ENCODE results near the gene FMO1. TPM values are rescaled to one million over a fixed set of nuclear protein-coding genes. Genes with fewer than 3 reads are reported as not detected.
A peak's percentile ranks its signal among the peaks of the same experiment; 100 is the strongest.

The FMO1 gene
- total and polyA plus RNA-seq, 4 donors = 0.28 to 7.3 (median 0.81) TPM; not detected in 1

- Histone ChIP-seq H3K27ac (ENCODE audit: low read depth in 1 of 2, low read length in 2 of 2) (no peak overlapping the region), H3K4me3 (ENCODE audit: low read length in 2 of 2) (no peak overlapping the region)
- WGBS, 2 donors = 90 to 92% methylated on average over 1 of the region's 1 CpG
These were observed 52.1 kb downstream of the FMO1 start for GRCh38 chr1:171300401-171300800.

GRCh38 chr1:171310661-171311087 lies 62.4 kb downstream of the FMO1 start:
- Histone ChIP-seq H3K4me1 (ENCODE audit: control insufficient read depth in 1 of 2, insufficient read depth in 2 of 2, low read length in 2 of 2) (peaks cover 0 to 3% of the 10 kb centered on the region in 2 donors), H3K9me3 (ENCODE audit: control insufficient read depth, low read length) (no peaks in the 10 kb centered on the region), H3K36me3 (ENCODE audit: control insufficient read depth in 1 of 2, insufficient read depth in 2 of 2, low read length in 1 of 2) (no peaks in the 10 kb centered on the region), H3K27me3 (ENCODE audit: control insufficient read depth in 1 of 2, insufficient read depth in 2 of 2, low read length in 1 of 2) (no peaks in the 10 kb centered on the region), H3K27ac (ENCODE audit: low read depth in 1 of 2, low read length in 2 of 2) (no peak overlapping the region), H3K4me3 (ENCODE audit: low read length in 2 of 2) (no peak overlapping the region)
- ATAC-seq (ENCODE audit: low FRiP score) (no peak), DNase-seq (no peak)
- WGBS, 2 donors = 59 to 74% methylated on average over 3 of the region's 3 CpGs
- intact Hi-C loops (cut with DNase I) = loop anchor here (5.0 to 10.0 kb wide), 5 partner anchors 47 to 343 kb away; partner anchors contain the start of genes FMO1 (in 2 of the 2) and MYOC (in 1 of the 2)

More at GRCh38 chr1:171300401-171300800, 52.1 kb downstream of the FMO1 start:
- intact Hi-C loops (cut with DNase I) = loop anchor here in 1 of 2 donors (2.0 kb wide), 1 partner anchor 44 kb away; no protein-coding TSS in a partner anchor
- Histone ChIP-seq H3K9me3 (ENCODE audit: control insufficient read depth, low read length) (peaks cover 5% of the 10 kb centered on the region), H3K4me1 (ENCODE audit: control insufficient read depth in 1 of 2, insufficient read depth in 2 of 2, low read length in 2 of 2) (no peaks in the 10 kb centered on the region), H3K27me3 (ENCODE audit: control insufficient read depth in 1 of 2, insufficient read depth in 2 of 2, low read length in 1 of 2) (peaks cover 0 to 1% of the 10 kb centered on the region in 2 donors), H3K36me3 (ENCODE audit: control insufficient read depth in 1 of 2, insufficient read depth in 2 of 2, low read length in 1 of 2) (no peaks in the 10 kb centered on the region)
- ATAC-seq (ENCODE audit: low FRiP score) (no peak), DNase-seq (no peak)

- intact Hi-C loops (cut with DNase I) = loop anchor here (5.0 to 10.0 kb wide), 5 partner anchors 45 to 345 kb away; partner anchors contain the start of genes FMO1 (in 2 of the 2) and MYOC (in 1 of the 2)
These were observed 63.7 kb downstream of the FMO1 start for GRCh38 chr1:171311771-171312558.

GRCh38 chr1:171313319-171313834 lies 65.1 kb downstream of the FMO1 start:
- Histone ChIP-seq H3K36me3 (ENCODE audit: control insufficient read depth in 1 of 2, insufficient read depth in 2 of 2, low read length in 1 of 2) (no peaks in the 10 kb centered on the region), H3K4me3 (ENCODE audit: low read length in 2 of 2) (no peak overlapping the region), H3K4me1 (ENCODE audit: control insufficient read depth in 1 of 2, insufficient read depth in 2 of 2, low read length in 2 of 2) (peaks cover 0 to 3% of the 10 kb centered on the region in 2 donors), H3K9me3 (ENCODE audit: control insufficient read depth, low read length) (no peaks in the 10 kb centered on the region), H3K27me3 (ENCODE audit: control insufficient read depth in 1 of 2, insufficient read depth in 2 of 2, low read length in 1 of 2) (no peaks in the 10 kb centered on the region), H3K27ac (ENCODE audit: low read depth in 1 of 2, low read length in 2 of 2) (peak overlapping the region; percentile 71 to 95)
- 0 to 1% methylated on average over 1 of the region's 1 CpG for WGBS, 2 donors
- intact Hi-C loops (cut with DNase I) = loop anchor here (5.0 to 10.0 kb wide), 5 partner anchors 44 to 346 kb away; partner anchors contain the start of genes FMO1 (in 2 of the 2) and MYOC (in 1 of the 2)
- DNase-seq = no peak
- ATAC-seq (ENCODE audit: low FRiP score) = no peak

More at GRCh38 chr1:171311771-171312558, 63.7 kb downstream of the FMO1 start:
- Histone ChIP-seq H3K4me1 (ENCODE audit: control insufficient read depth in 1 of 2, insufficient read depth in 2 of 2, low read length in 2 of 2) (peaks cover 0 to 3% of the 10 kb centered on the region in 2 donors), H3K36me3 (ENCODE audit: control insufficient read depth in 1 of 2, insufficient read depth in 2 of 2, low read length in 1 of 2) (no peaks in the 10 kb centered on the region), H3K4me3 (ENCODE audit: low read length in 2 of 2) (no peak overlapping the region), H3K9me3 (ENCODE audit: control insufficient read depth, low read length) (no peaks in the 10 kb centered on the region), H3K27ac (ENCODE audit: low read depth in 1 of 2, low read length in 2 of 2) (no peak overlapping the region), H3K27me3 (ENCODE audit: control insufficient read depth in 1 of 2, insufficient read depth in 2 of 2, low read length in 1 of 2) (no peaks in the 10 kb centered on the region)
- WGBS, 2 donors = 92 to 94% methylated on average over 8 of the region's 8 CpGs
- DNase-seq = no peak
- ATAC-seq (ENCODE audit: low FRiP score) = no peak

GRCh38 chr1:171313835-171314320 lies 65.6 kb downstream of the FMO1 start, which contains the start of gene FMO4:
Gene FMO4, plus strand, starts transcription at chr1:171314183. Its CDS starts 5,643 bp downstream, at chr1:171319826.
- ATAC-seq (ENCODE audit: low FRiP score) (peak; percentile 99), DNase-seq (peak; percentile 83 to 92)
- H3K4me3 ChIP-seq (ENCODE audit: low read length in 2 of 2) = peak within 1 kb of the TSS; percentile 70 to 93
- peak within 1 kb of the TSS; percentile 71 to 95 for H3K27ac ChIP-seq (ENCODE audit: low read depth in 1 of 2, low read length in 2 of 2)
- WGBS, 2 donors = 0% methylated on average over 10 of the region's 10 CpGs
- intact Hi-C loops (cut with DNase I) = loop anchor here (5.0 to 10.0 kb wide), 5 partner anchors 43 to 347 kb away; partner anchors contain the start of genes FMO1 (in 2 of the 2) and MYOC (in 1 of the 2)
- H3K27me3 ChIP-seq (ENCODE audit: control insufficient read depth in 1 of 2, insufficient read depth in 2 of 2, low read length in 1 of 2) = no peaks in the 10 kb centered on the region
- no peaks in the 10 kb centered on the region for H3K9me3 ChIP-seq (ENCODE audit: control insufficient read depth, low read length)
- H3K4me1 ChIP-seq (ENCODE audit: control insufficient read depth in 1 of 2, insufficient read depth in 2 of 2, low read length in 2 of 2) = peaks cover 0 to 3% of the 10 kb centered on the region in 2 donors
- H3K36me3 ChIP-seq (ENCODE audit: control insufficient read depth in 1 of 2, insufficient read depth in 2 of 2, low read length in 1 of 2) = no peaks in the 10 kb centered on the region

GRCh38 chr1:171329251-171329650 lies 81.0 kb downstream of the FMO1 start:
- H3K4me1 ChIP-seq (ENCODE audit: control insufficient read depth in 1 of 2, insufficient read depth in 2 of 2, low read length in 2 of 2) = no peaks in the 10 kb centered on the region
- no peaks in the 10 kb centered on the region for H3K27me3 ChIP-seq (ENCODE audit: control insufficient read depth in 1 of 2, insufficient read depth in 2 of 2, low read length in 1 of 2)
- H3K27ac ChIP-seq (ENCODE audit: low read depth in 1 of 2, low read length in 2 of 2) = no peak overlapping the region
- H3K4me3 ChIP-seq (ENCODE audit: low read length in 2 of 2) = no peak overlapping the region
- ATAC-seq (ENCODE audit: low FRiP score) = no peak
- no peaks in the 10 kb centered on the region for H3K9me3 ChIP-seq (ENCODE audit: control insufficient read depth, low read length)
- 92 to 94% methylated on average over 7 of the region's 7 CpGs for WGBS, 2 donors
- DNase-seq = no peak
- peaks cover 0 to 1% of the 10 kb centered on the region in 2 donors for H3K36me3 ChIP-seq (ENCODE audit: control insufficient read depth in 1 of 2, insufficient read depth in 2 of 2, low read length in 1 of 2)
- intact Hi-C loops (cut with DNase I) = no loop called here

GRCh38 chr1:171334024-171334640 lies 85.8 kb downstream of the FMO1 start:
- no peak for DNase-seq
- H3K4me1 ChIP-seq (ENCODE audit: control insufficient read depth in 1 of 2, insufficient read depth in 2 of 2, low read length in 2 of 2) = no peaks in the 10 kb centered on the region
- 97% methylated on average over 1 of the region's 1 CpG for WGBS, 2 donors
- no peaks in the 10 kb centered on the region for H3K27me3 ChIP-seq (ENCODE audit: control insufficient read depth in 1 of 2, insufficient read depth in 2 of 2, low read length in 1 of 2)
- H3K9me3 ChIP-seq (ENCODE audit: control insufficient read depth, low read length) = no peaks in the 10 kb centered on the region
- no peak for ATAC-seq (ENCODE audit: low FRiP score)
- no peak overlapping the region for H3K4me3 ChIP-seq (ENCODE audit: low read length in 2 of 2)
- no peaks in the 10 kb centered on the region for H3K36me3 ChIP-seq (ENCODE audit: control insufficient read depth in 1 of 2, insufficient read depth in 2 of 2, low read length in 1 of 2)
- no peak overlapping the region for H3K27ac ChIP-seq (ENCODE audit: low read depth in 1 of 2, low read length in 2 of 2)
- intact Hi-C loops (cut with DNase I) = no loop called here
